GM21825 (cell line): ENCODE data around the gene UGCG.

Experiments used
- ATAC-seq: cut with Tn5 transposase; IDR thresholded peaks from one replicate; pipeline ENCODE4 v1.9.1; 2021; ENCODE audit warnings: mild to moderate bottlenecking, moderate library complexity; ENCODE audit not compliant: unreplicated experiment

The UGCG gene

GRCh38 chr9:111979561-111979960 lies 82.9 kb downstream of the UGCG start:
- no peak for ATAC-seq

DNA sequence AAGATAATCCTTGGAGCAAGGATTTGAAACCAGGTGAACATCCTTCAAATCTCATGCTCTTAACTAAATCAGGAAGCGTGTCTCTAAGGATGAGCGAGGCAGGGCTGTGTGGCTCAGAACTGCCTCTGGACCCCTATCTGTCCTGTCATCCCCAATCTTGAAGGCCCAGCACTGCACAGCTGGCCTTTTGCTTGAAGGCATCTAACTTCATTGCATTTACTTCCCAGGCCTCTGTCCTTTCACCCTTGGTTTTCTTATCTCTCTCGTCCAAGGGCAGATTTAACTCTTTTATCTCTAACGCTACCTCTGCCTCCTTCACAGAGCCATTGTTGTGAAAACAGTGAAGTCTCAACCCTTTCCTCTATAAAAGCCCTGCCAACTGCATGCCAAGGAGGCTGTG lies 83.8 kb downstream of the UGCG start:
- ATAC-seq = no peak

- ATAC-seq = peak; percentile 68
Measured at GRCh38 chr9:111983484-111983908, 86.9 kb downstream of the UGCG start.

DNA sequence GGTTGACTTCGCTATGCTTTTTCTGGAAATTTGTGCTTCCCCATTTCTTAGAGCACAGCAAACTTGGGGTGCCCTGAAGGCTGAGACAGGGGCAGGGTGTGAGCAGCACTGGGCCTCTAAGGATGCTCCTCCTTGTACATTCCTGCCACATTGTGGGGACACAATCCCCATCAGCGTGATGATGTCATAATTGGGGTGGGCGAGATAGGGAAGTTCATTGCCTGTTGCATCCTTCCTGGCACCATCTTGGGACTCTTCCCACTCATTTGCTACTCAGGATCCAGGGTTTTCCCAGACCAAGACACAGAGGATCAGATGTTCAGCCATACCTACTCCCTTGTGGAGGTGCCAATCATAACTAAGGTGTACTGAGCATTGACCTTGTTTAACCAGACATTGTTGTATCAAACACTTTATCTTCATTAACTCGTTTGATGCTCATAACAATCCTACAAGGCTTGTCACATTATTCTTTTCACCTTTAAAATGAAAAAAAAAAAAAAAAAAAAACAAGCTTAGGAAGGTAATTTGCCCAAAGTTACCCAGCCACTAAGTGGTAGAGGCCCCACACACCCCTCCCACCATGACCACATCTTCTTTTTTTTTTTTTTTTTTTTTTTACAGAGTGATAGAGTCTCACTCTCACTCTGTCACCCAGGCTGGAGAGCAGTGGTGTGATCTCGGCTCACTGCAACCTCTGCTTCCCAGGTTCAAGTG lies 87.6 kb downstream of the UGCG start:
- ATAC-seq = no peak
